Forelimb muscle (tissue), 1 donor: Measurements from ENCODE around the gene KIAA1755. TPM values are rescaled to one million over a fixed set of nuclear protein-coding genes. Genes with fewer than 3 reads are reported as not detected.

Source experiments
- DNase-seq: peaks from one replicate; pipeline ENCODE4 v3.0.0-alpha.2; 2013; ENCODE audit warnings: low read depth
- polyA plus RNA-seq: library from polyadenylated mRNA; unstranded; fragments of 120-200 nt; gene quantifications from one replicate; pipeline ENCODE4 v1.2.1, GENCODE V29; 2013; ENCODE audit not compliant: insufficient read length

KIAA1755 gene, protein sequence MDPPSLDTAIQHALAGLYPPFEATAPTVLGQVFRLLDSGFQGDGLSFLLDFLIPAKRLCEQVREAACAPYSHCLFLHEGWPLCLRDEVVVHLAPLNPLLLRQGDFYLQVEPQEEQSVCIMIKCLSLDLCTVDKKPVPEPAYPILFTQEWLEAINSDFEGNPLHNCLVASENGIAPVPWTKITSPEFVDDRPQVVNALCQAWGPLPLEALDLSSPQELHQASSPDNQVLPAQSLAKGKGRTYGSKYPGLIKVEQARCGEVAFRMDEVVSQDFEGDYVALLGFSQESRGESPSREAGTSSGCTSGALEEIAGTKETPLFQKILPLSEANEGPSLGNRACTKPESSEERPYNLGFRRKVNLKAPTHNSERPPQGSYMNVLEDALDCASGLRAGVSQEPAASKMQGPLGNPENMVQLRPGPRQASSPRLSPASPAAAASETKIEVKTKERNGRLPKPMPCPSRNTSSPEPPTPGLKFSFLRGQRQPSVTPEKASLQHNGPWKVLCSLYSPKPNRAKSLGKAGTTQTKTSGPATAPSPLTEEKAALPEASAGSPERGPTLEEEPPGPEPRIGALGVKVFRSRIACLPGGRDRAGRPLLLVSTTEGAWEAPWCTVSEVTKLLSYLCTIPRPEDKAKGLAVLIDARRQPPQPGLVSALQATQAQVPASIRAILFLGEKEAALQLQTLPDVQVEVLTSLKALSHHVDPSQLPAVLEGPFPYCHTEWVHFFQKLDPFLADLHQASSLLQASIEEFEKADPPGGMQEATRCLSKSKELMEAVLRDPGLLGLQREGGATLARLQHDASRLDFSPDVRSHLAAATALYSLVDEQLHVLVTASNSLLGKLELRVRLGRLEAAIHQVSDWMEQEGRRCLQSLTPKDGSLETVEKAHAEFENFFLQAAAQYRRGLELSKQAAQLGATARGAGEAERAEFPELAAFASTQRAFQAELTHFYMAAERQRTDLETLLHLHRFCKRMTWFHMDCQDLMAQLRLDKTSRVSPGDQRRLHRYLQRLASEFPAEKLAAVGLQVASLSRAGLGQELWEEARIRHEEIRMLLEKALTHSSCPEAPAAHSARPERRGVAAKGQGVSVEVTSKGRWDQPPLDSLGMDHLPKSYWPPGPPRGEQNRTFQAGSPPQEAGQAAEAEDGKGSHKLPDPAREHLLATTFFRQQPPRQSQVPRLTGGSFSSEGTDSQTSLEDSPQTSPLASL
- polyA plus RNA-seq: 8.1 TPM

DNA sequence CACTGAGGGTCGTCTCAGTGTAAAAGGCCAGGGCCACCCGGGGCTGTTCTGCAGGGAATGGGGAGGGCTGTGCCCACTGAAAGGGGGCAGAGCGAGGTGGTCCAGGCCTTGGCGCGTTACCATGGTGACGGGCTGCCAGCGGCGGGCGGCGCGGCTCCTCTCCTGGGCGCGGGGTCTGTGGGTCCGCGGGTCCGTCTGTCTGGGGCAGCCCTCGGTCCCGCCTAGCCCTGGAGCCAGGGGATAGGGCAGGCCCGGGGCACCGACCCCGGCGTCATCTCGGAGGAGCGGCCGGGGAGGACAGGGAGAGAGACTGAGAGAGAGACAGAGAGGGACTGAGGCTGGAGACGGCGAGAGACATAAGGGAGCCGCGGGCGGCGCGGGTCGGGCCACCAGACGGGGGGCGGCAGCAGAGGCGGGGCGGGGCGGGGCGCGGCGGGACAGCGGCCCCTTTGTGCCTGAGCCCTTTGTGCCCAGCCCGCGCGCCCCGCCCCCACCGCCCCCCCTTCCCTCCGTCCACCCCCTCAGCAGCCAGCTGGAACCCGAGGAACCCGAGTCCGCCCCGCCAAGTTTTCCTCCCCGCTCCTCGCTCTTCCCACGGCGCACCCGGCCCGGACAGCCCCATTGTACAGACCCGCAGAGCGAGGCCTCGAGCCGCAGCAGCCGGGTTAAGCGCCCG lies at the start of gene KIAA1755:
Gene KIAA1755, minus strand, starts transcription at position 358 of the 676 bp plus-strand sequence. Its CDS starts 235 bp downstream, at position 123.
- no peak for DNase-seq

- no peak for DNase-seq
Measured at GRCh38 chr20:38308447-38308846, 47.9 kb upstream of the KIAA1755 start.

DNA sequence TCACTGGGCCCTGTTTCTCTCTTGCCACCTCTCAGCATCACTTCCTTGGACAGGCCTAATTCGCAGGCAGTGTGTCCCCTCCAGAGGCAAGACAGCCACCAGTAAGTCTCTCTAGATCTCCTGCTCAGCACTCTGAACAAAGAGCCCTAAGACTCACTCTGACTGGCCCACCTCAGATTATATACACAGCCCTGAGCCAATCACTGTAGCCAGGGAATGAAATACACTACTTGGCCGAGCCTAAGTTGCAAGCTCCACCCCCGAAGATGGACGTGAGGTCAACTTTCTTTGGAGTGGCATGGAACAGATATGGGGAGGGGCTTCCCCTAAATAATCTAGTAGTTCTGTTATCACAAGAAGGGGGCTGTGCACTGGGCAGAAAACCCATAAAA lies 47.5 kb upstream of the KIAA1755 start:
- DNase-seq: no peak

GRCh38 chr20:38307371-38308046 lies 47.0 kb upstream of the KIAA1755 start:
- no peak for DNase-seq

DNA sequence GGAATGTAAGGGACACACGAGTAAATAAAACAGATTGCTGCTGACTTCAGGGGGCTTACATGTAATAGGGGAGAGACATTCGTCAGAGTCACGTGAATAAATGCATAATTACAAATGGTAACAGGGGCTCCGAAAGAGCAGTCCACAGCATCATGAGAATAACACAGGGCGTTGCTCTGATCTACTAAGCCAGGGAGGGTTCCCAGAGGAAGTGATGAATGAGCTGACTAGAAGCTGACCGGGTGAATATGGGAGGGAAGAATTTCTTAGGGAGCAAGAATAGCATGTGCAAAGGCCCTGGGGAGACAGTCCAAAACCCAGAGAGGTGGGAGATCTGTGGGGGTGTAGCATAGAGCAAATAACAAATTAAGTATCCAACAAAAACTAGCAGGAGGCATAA lies 45.8 kb upstream of the KIAA1755 start:
- no peak for DNase-seq

GRCh38 chr20:38305541-38305940 lies 45.0 kb upstream of the KIAA1755 start:
- no peak for DNase-seq

- no peak for DNase-seq
Measured at GRCh38 chr20:38304845-38305447, 44.4 kb upstream of the KIAA1755 start.

GRCh38 chr20:38303908-38304379 lies 43.4 kb upstream of the KIAA1755 start, which contains the start of gene BPI:
Gene BPI (plus strand): TSS chr20:38304156. CDS start chr20:38304224, 68 bp downstream.
- DNase-seq: no peak

DNA sequence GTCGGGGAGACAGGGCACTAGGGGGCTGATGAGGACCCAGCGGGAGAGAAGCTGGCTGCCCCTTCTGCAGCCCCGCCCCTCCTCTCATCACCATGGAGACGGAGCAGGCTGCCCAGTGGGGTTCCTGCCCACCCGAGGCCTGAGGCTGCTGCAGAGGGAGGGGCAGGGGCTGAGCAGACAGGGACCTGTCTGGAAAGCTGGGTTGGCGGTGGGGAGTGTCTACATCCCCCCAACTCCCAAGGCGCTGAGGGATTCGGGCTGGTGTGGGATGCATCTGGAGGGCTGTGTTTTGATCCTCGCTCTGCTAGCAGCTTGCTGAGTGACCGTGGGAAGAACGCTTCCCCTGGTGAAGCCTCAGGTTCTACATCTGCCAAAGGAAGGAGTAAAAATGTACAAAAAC lies 42.3 kb upstream of the KIAA1755 start:
- no peak for DNase-seq

- DNase-seq: no peak
Measured at GRCh38 chr20:38301309-38301708, 40.8 kb upstream of the KIAA1755 start.

DNA sequence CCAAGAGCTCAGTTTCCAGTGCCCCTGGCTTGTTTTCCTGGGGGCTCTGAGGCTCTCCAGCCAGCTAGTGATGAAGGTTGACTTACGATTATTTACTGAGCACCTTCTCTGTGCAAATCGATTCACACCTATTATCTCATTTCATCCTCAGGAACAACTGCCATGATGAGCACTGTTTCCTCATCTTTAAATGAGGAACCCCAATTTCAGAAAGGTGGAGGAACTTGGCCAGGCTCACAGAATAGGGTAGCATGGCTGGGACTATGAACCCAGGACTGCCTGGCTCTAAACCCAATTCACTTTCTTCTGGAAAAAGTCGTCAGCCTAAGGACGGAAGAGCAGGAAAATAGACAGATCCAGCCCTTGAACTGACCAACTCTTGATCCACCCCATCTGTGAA lies 39.9 kb upstream of the KIAA1755 start:
- no peak for DNase-seq

DNA sequence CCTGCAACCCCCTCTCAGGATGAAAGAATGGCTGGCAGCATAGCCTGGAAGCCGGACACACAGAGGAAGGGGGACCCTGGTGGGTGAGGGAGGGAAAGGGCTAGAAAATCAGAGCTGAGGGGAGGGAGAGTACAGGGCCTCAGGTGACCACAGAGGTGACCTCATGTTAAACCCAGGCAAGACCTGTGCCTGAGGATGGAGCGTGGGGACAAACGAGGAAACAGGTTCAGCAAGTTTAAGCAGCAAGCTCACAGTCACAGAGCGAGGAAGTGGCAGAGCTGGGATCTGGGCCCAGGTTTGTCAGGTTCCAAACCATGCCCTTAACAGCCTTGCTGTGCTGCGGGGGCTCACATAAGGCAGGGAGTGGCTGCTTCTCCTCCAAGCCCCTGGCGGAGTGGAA lies 39.4 kb upstream of the KIAA1755 start:
- no peak for DNase-seq

DNA sequence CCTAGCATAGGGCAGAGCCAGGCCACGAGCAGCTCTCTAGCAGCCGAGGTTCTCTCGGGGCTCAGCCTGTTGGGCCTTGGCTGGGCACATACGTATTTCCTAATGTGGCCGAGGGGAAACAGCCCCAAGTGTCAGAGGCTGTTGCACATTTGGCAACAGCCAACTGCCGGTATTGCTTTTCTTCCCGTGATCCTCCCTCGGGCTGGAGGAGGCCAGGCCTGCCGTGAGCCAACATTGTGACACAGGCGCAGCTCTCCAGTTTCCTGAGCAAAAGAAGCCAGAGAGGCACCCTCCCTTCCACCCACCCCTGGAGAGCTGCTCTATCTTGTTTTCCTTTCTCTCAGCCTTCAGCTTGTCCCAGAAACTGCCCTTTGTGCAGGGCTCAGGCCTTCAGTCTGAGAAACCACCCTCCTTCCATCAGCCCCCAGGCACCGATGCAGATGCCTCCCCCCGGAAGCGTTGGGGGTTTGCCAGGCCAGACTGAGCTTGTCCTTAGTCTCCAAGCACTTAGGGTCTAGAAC lies 38.3 kb upstream of the KIAA1755 start:
- DNase-seq: no peak

GRCh38 chr20:38297916-38298674 lies 37.6 kb upstream of the KIAA1755 start:
- no peak for DNase-seq

GRCh38 chr20:38296433-38296832 lies 35.9 kb upstream of the KIAA1755 start:
- DNase-seq: no peak

DNA sequence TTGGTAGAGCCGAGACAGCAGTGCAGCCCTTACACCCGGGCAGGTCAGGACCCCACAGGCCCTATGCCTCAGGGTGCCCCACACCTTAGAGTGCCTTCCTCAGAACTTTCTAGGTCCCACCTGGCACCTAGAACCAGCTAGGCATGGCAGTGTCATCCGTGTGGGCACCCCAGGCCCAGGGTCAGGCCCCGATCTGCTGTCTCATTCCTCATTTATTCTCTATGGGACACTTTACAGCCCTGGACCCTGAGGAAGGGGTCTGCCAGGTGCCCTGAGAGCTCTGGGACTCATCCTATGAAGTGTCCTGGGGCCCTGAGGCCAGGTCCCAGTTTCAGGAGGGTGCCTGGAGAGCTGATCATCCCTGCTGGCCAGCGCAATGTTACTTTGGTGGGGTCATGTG lies 35.3 kb upstream of the KIAA1755 start:
- no peak for DNase-seq

DNA sequence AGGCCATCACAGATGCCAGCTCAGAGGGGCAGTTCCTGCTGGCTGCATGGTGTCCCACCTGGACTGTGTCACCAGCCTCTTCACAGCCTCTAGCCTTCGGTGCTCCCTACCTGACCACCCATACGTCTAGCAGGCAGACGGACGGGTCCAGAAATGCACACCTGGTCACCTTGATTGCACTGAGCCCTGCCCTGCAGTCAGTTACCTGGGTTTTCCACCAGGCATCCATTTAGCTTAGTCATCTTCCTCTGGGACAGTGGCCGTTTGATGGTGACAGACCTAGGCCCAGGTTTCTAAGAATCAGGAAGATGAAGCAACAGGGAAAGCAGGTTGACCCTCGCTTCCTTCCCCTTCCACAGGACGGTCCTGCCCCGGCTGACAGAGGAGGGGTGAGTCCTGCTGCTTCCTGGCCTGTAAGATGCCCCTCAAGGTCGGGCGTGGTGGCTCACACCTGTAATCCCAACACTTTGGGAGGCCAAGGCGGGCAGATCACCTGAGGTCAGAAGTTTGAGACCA lies 33.6 kb upstream of the KIAA1755 start:
- no peak for DNase-seq

- DNase-seq: no peak
Measured at GRCh38 chr20:38293491-38294065, 33.0 kb upstream of the KIAA1755 start.

DNA sequence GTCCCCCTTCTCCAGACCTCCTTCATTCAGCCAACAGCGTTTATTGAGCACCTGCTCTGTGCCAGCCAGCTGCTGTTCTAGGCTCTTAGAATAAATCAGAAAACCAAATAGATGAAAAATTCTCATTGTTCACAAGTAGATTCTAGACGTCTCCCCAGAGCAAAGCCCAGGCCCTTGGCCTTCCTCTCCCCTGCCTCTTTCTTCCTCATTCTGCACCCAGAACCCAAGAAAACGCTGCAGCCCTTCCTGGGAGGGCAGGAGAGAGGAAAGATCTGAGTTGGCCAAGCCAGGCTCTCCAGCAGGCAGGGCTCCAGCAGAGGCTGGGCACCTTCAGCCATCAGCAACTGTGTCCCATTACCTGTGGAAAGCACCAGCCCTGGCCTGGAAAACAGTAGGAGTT lies 31.4 kb upstream of the KIAA1755 start:
- DNase-seq: no peak
